Activated CD8-positive, alpha-beta memory T cell treated with anti-CD3 and anti-CD28 coated beads for 24 hours (primary cell): Measurements from ENCODE around the gene ITGA6.
A peak's percentile ranks its signal among the peaks of the same experiment; 100 is the strongest.

ENCODE experiments used
- DNase-seq: peaks from one replicate; pipeline ENCODE4 v3.0.0-alpha.2; 2020

The ITGA6 gene

GRCh38 chr2:172416447-172417058 is 10.8 kb upstream of the ITGA6 start:
- DNase-seq, result no peak

- DNase-seq, result no peak
These were observed 7.2 kb upstream of the ITGA6 start for GRCh38 chr2:172420216-172420615.

- DNase-seq, result no peak
These were observed 4.2 kb upstream of the ITGA6 start for GRCh38 chr2:172423160-172423559.

- DNase-seq, result no peak
These were observed 2.0 kb upstream of the ITGA6 start for GRCh38 chr2:172425336-172425735.

GRCh38 chr2:172426635-172427255 is 641 bp upstream of the ITGA6 start:
- DNase-seq, result no peak

GRCh38 chr2:172427990-172428831 is 825 bp downstream of the ITGA6 start:
- DNase-seq, result peak; percentile 82

GRCh38 chr2:172428832-172429210 is 1.4 kb downstream of the ITGA6 start:
- DNase-seq, result no peak

GRCh38 chr2:172429301-172429968 is 2.0 kb downstream of the ITGA6 start:
- DNase-seq, result no peak

- no peak for DNase-seq
These were observed 2.6 kb downstream of the ITGA6 start for GRCh38 chr2:172430027-172430426.

GRCh38 chr2:172430678-172431077 is 3.3 kb downstream of the ITGA6 start:
- no peak for DNase-seq

- DNase-seq, result no peak
These were observed 4.1 kb downstream of the ITGA6 start for GRCh38 chr2:172431463-172431862.

- DNase-seq, result no peak
These were observed 4.6 kb downstream of the ITGA6 start for GRCh38 chr2:172431993-172432392.

- DNase-seq, result no peak
These were observed 5.8 kb downstream of the ITGA6 start for GRCh38 chr2:172433144-172433543.

- no peak for DNase-seq
These were observed 7.6 kb downstream of the ITGA6 start for GRCh38 chr2:172434821-172435605.

GRCh38 chr2:172435606-172435911 is 8.2 kb downstream of the ITGA6 start:
- no peak for DNase-seq

GRCh38 chr2:172436889-172437288 is 9.5 kb downstream of the ITGA6 start:
- DNase-seq, result no peak

- DNase-seq, result peak; percentile 74
These were observed 10.3 kb downstream of the ITGA6 start for GRCh38 chr2:172437419-172438341.

- no peak for DNase-seq
These were observed 11.5 kb downstream of the ITGA6 start for GRCh38 chr2:172438741-172439508.

GRCh38 chr2:172439509-172439860 is 12.1 kb downstream of the ITGA6 start:
- DNase-seq, result no peak

GRCh38 chr2:172439911-172440310 is 12.5 kb downstream of the ITGA6 start:
- DNase-seq, result no peak

GRCh38 chr2:172440795-172441194 is 13.4 kb downstream of the ITGA6 start:
- no peak for DNase-seq
